ENCODE measurements around the gene MAML3. TPM values are rescaled to one million over a fixed set of nuclear protein-coding genes. Genes with fewer than 3 reads are reported as not detected.

MAML3 gene
- total and polyA plus RNA-seq, 2 of the 13 experiments (the other 11 are each of a cell fraction or from before 2014, with no cell fraction given) = 0.05 to 0.13 TPM

GRCh38 chr4:140150886-140151698 lies 2.9 kb downstream of the MAML3 start:
- Histone ChIP-seq H4K20me1 (ENCODE audit: insufficient read depth, low read length) (no peaks in the 10 kb centered on the region), H3K79me2 (ENCODE audit: insufficient read depth, low read length) (no peaks in the 10 kb centered on the region), H3K9me3 (ENCODE audit: low read length) (no peaks in the 10 kb centered on the region), H3K4me1 (ENCODE audit: insufficient read depth, low read length) (peaks cover 42% of the 10 kb centered on the region), H3K4me3 (replicated peaks in 1 of 3; ENCODE audit: insufficient read depth in 1 of 3, low read depth in 2 of 3, low read length in 3 of 3) (peak overlapping the region; percentile 58 to 75 (median 61); a peak in 5 of 6 replicates), H2AFZ (ENCODE audit: low read length) (no peak overlapping the region), H3K27ac (ENCODE audit: extremely low read length, insufficient read depth, low read length) (no peak overlapping the region), H3K9ac (ENCODE audit: insufficient read depth, low read depth, low read length) (no peak overlapping the region), H3K27me3 (ENCODE audit: control insufficient read depth in 1 of 2, insufficient read depth in 2 of 2, low read length in 2 of 2) (peaks cover 3 to 48% of the 10 kb centered on the region in 2 experiments), H3K4me2 (ENCODE audit: low read depth, low read length) (peak overlapping the region; percentile 84), H3K36me3 (replicated peaks in 1 of 2; ENCODE audit: control insufficient read depth in 1 of 2, insufficient read depth in 2 of 2, low read length in 2 of 2) (no peaks in the 10 kb centered on the region)
- in situ Hi-C loops (cut with HindIII; ENCODE audit: extremely low pct_ligation_motif_present, low pct_unique_long_range_greater_than_20kb) = loop anchor here (5.0 kb wide), 2 partner anchors 101 to 139 kb away; no protein-coding TSS in a partner anchor
- BruUV-seq (replicated peaks) = no TSS peak
- intact Hi-C loops (cut with micrococcal nuclease; ENCODE audit: unreplicated experiment) = loop anchor here (5.0 kb wide), 1 partner anchor 484 kb away; the partner anchor contains the start of gene MGST2
- POLR2A ChIA-PET = no interaction called here
- FAIRE-seq (no peak), DNase-seq (ENCODE audit: low spot score) (no peak), ATAC-seq (peak; percentile 62)
- CTCF ChIA-PET (ENCODE audit: low intra/inter-chr PET ratio, low total read pairs) = no interaction called here
- under 1% methylated on average over 43 of the region's 84 CpGs for WGBS (ENCODE audit: low lambda C conversion rate)
- TF ChIP-seq ZNF512B (CRISPR knock-in tag; IDR thresholded peaks at IDR 0.05; ENCODE audit: borderline replicate concordance) (no peak), ZNF687 (CRISPR knock-in tag; IDR thresholded peaks at IDR 0.05) (peak; percentile 48), ZMAT3 (CRISPR knock-in tag; conservative IDR thresholded peaks at IDR 0.05) (0 out of 2 replicates have a peak, but pooled peaks have one; percentile 26), ELF3 (CRISPR knock-in tag; IDR thresholded peaks at IDR 0.05) (0 out of 2 replicates have a peak, but pooled peaks have one; percentile 14), MYNN (CRISPR knock-in tag; IDR thresholded peaks at IDR 0.05; ENCODE audit: low read depth) (no peak), SP4 (CRISPR knock-in tag; IDR thresholded peaks at IDR 0.05) (peak; percentile 22; the same call in 1 of the 2 replicates), ZNF777 (CRISPR knock-in tag; IDR thresholded peaks at IDR 0.05) (peak; percentile 90), ZNF263 (CRISPR knock-in tag; IDR thresholded peaks at IDR 0.05) (peak; percentile 87), HNRNPK (IDR thresholded peaks at IDR 0.05; ENCODE audit: low read depth, low read length, poor library complexity, severe bottlenecking) (peak; percentile 75), ZNF639 (CRISPR knock-in tag; conservative IDR thresholded peaks at IDR 0.05) (no peak), GABPB1 (CRISPR knock-in tag; IDR thresholded peaks at IDR 0.05) (peak; percentile 52; the same call in 1 of the 2 replicates), RBM22 (optimal IDR thresholded peaks at IDR 0.05; ENCODE audit: low read length) (no peak), PCBP1 (IDR thresholded peaks at IDR 0.05; ENCODE audit: borderline replicate concordance, low read depth, low read length) (peak; percentile 79; the same call in 1 of the 2 replicates), BCL6 (CRISPR knock-in tag; IDR thresholded peaks at IDR 0.05) (0 out of 2 replicates have a peak, but pooled peaks have one; percentile 7), GFI1 (CRISPR knock-in tag; IDR thresholded peaks at IDR 0.05; ENCODE audit: borderline replicate concordance) (peak; percentile 23; the same call in 1 of the 2 replicates)

Measured in HepG2 (cell line).